Spleen (tissue), 11 donors: Measurements from ENCODE around the gene CACNB2. TPM values are rescaled to one million over a fixed set of nuclear protein-coding genes. Genes with fewer than 3 reads are reported as not detected.

ENCODE experiments used
- DNase-seq: peaks from one replicate; pipeline ENCODE4 v3.0.0-alpha.2; 2020
- H3K27ac ChIP-seq, 8 donors: fragments of 200-600 bp; sonication (generic) in 7 of 8; 1 replicate in 4 of 8; 2 replicates in 4 of 8; pipeline versions ENCODE4 v1.5.0 to v1.8.0; 2016 to 2021; ENCODE audit warnings: inconsistent platforms in 4 of 8, mild to moderate bottlenecking in 4 of 8, moderate library complexity in 1 of 8
- H3K27me3 ChIP-seq, 7 donors: fragments of 200-600 bp; sonication (generic) in 6 of 7; replicated peaks in 1 of 7; 1 replicate in 4 of 7; 2 replicates in 3 of 7; pipeline versions ENCODE4 v1.5.0 to v1.8.0; 2016 to 2021; ENCODE audit warnings: inconsistent platforms in 3 of 7, mild to moderate bottlenecking in 1 of 7
- H3K36me3 ChIP-seq, 6 donors: fragments of 200-600 bp; sonication (generic) in 5 of 6; 1 replicate in 4 of 6; 2 replicates in 2 of 6; pipeline versions ENCODE4 v1.5.0 to v1.8.0; 2016 to 2021; ENCODE audit warnings: inconsistent platforms in 2 of 6
- H3K4me1 ChIP-seq, 6 donors: fragments of 200-600 bp; sonication (generic) in 5 of 6; 1 replicate in 3 of 6; 2 replicates in 3 of 6; pipeline versions ENCODE4 v1.5.0 to v1.8.0; 2016 to 2021; ENCODE audit warnings: inconsistent platforms in 3 of 6
- H3K4me3 ChIP-seq, 8 donors: fragments of 200-600 bp; sonication (generic) in 7 of 8; 1 replicate in 4 of 8; 2 replicates in 4 of 8; pipeline versions ENCODE4 v1.5.0 to v1.8.0; 2016 to 2021; ENCODE audit warnings: inconsistent platforms in 4 of 8, mild to moderate bottlenecking in 4 of 8, moderate library complexity in 2 of 8
- H3K9me3 ChIP-seq, 8 donors: fragments of 200-600 bp; sonication (generic) in 7 of 8; 1 replicate in 4 of 8; 2 replicates in 4 of 8; pipeline versions ENCODE4 v1.5.0 to v1.8.0; 2016 to 2021; ENCODE audit warnings: inconsistent platforms in 4 of 8
- CTCF ChIP-seq, 11 experiments: fragments of 200-600 bp in 7 of 11; fragments of 450-650 bp in 4 of 11; sonication (generic) in 4 of 11; IDR thresholded peaks in 8 of 11; conservative IDR thresholded peaks in 3 of 11; 1 replicate in 7 of 11; 2 replicates in 4 of 11; pipeline versions ENCODE4 v1.4.0 to v1.8.0; 2016 to 2021; ENCODE audit warnings: antibody characterized with exemption in 11 of 11, inconsistent platforms in 4 of 11, mild to moderate bottlenecking in 1 of 11
- POLR2A ChIP-seq, 3 donors: fragments of 450-650 bp; IDR thresholded peaks; one replicate each; pipeline ENCODE4 v1.5.1; 2017; ENCODE audit warnings: antibody characterized with exemption in 3 of 3, mild to moderate bottlenecking in 1 of 3
- POLR2AphosphoS5 ChIP-seq, 3 donors: sonication (generic); formaldehyde crosslinking; IDR thresholded peaks; one replicate each; pipeline ENCODE4 v1.5.1; 2017; ENCODE audit warnings: antibody characterized with exemption in 3 of 3
- WGBS, 5 donors: extraction: QIAGEN DNeasy Blood & Tissue Kit in 3 of 5; methylation state at CpG; one replicate each; pipeline versions ENCODE4 v1.1.5 to v1.1.7; 2013 to 2018; 5-methylcytosine and 5-hydroxymethylcytosine counted together
- intact Hi-C: fragments of 100-400 bp; cut with DNase I; formaldehyde crosslinking; loops from one replicate; pipeline ENCODE4 v1.15.0; 2023; ENCODE audit warnings: low total_unique reads
- polyA plus RNA-seq, 3 donors: library from polyadenylated mRNA; stranded (reverse); fragments of 200-250 nt; gene quantifications; one replicate each; pipeline ENCODE4 v1.2.1, GENCODE V29; 2013
- total RNA-seq, 7 donors: library from RNA; depleted of rRNA in 3 of 7; stranded (reverse); fragments of >200 nt in 3 of 7; fragmentation: NEBNext Ultra II Directional in 4 of 7; extraction: Animal tissue kit (Norgen Biotek cat#: 25700) in 4 of 7; gene quantifications; one replicate each; pipeline versions ENCODE4 v1.1.0 to v1.2.1, GENCODE V29; 2016 to 2021
- donor health status: healthy with polysubstance abuse.
- donor health status: DM: no; HTN: no; CAD: no; lungs with moderate emphysema.
- donor health status: DM: no; HTN: no; CAD: no.
- donor health status: Bipolar disorder and iron deficiency.
- donor health status: healthy.
- donor health status: DM: no; HTN: no; CAD: no.
- donor health status: DM: yes; HTN: yes; CAD: no.

CACNB2 gene
- total and polyA plus RNA-seq, 10 donors, result 0.17 to 0.79 (median 0.44) TPM; not detected in 1

GRCh38 chr10:18254692-18255091 lies 114.5 kb downstream of the CACNB2 start:
- H3K27me3 ChIP-seq, result no peaks in the 10 kb centered on the region
- intact Hi-C loops, result no loop called here
- TF ChIP-seq POLR2AphosphoS5 (IDR thresholded peaks at IDR 0.05) (no peak), POLR2A (IDR thresholded peaks at IDR 0.05) (no peak), CTCF (IDR thresholded peaks at IDR 0.05 in 8 of 11, conservative IDR thresholded peaks at IDR 0.05 in 3 of 11) (no peak)
- H3K4me1 ChIP-seq, result no peaks in the 10 kb centered on the region
- H3K4me3 ChIP-seq, result no peak overlapping the region
- H3K9me3 ChIP-seq, result no peaks in the 10 kb centered on the region
- no peaks in the 10 kb centered on the region for H3K36me3 ChIP-seq
- no peak for DNase-seq
- H3K27ac ChIP-seq, result no peak overlapping the region
- whole genome bisulfite sequencing, 5 donors, result 76 to 90% (median 84%) methylated on average over 4 of the region's 4 CpGs

- Histone ChIP-seq H3K4me1 (no peaks in the 10 kb centered on the region), H3K36me3 (no peaks in the 10 kb centered on the region), H3K27ac (no peak overlapping the region), H3K9me3 (no peaks in the 10 kb centered on the region), H3K27me3 (peaks cover 0 to 6% (median 0%) of the 10 kb centered on the region in 7 donors), H3K4me3 (no peak overlapping the region)
- intact Hi-C loops, result no loop called here
- no peak for DNase-seq
- WGBS, 5 donors, result 66 to 75% (median 67%) methylated on average over 18 of the region's 18 CpGs
- no peak for TF ChIP-seq CTCF (IDR thresholded peaks at IDR 0.05 in 8 of 11, conservative IDR thresholded peaks at IDR 0.05 in 3 of 11)
Observed at GRCh38 chr10:18260310-18260922, 120.2 kb downstream of the CACNB2 start.

GRCh38 chr10:18261063-18261610 lies 120.9 kb downstream of the CACNB2 start:
- 73 to 85% (median 79%) methylated on average over 15 of the region's 15 CpGs for WGBS, 5 donors
- peaks cover 0 to 6% (median 0%) of the 10 kb centered on the region in 7 donors for H3K27me3 ChIP-seq
- H3K4me3 ChIP-seq, result no peak overlapping the region
- no peaks in the 10 kb centered on the region for H3K36me3 ChIP-seq
- no peaks in the 10 kb centered on the region for H3K4me1 ChIP-seq
- DNase-seq, result no peak
- intact Hi-C loops, result no loop called here
- TF ChIP-seq POLR2AphosphoS5 (IDR thresholded peaks at IDR 0.05), result no peak
- TF ChIP-seq CTCF (IDR thresholded peaks at IDR 0.05 in 8 of 11, conservative IDR thresholded peaks at IDR 0.05 in 3 of 11), result no peak
- no peak for TF ChIP-seq POLR2A (IDR thresholded peaks at IDR 0.05)
- H3K9me3 ChIP-seq, result no peaks in the 10 kb centered on the region
- no peak overlapping the region for H3K27ac ChIP-seq

GRCh38 chr10:18261768-18262231 lies 121.6 kb downstream of the CACNB2 start:
- no peaks in the 10 kb centered on the region for H3K4me1 ChIP-seq
- 81 to 87% (median 84%) methylated on average over 5 of the region's 5 CpGs for WGBS, 5 donors
- TF ChIP-seq CTCF (IDR thresholded peaks at IDR 0.05 in 8 of 11, conservative IDR thresholded peaks at IDR 0.05 in 3 of 11), result no peak
- intact Hi-C loops, result no loop called here
- H3K36me3 ChIP-seq, result no peaks in the 10 kb centered on the region
- DNase-seq, result no peak
- no peaks in the 10 kb centered on the region for H3K9me3 ChIP-seq
- no peak overlapping the region for H3K4me3 ChIP-seq
- no peak overlapping the region for H3K27ac ChIP-seq
- H3K27me3 ChIP-seq, result peaks cover 0 to 6% (median 0%) of the 10 kb centered on the region in 7 donors
